ENCODE measurements around the gene PCDHB16.
"Not testable (repeated sequence)": the region's sequence is repeated elsewhere in the genome, so short reads cannot be mapped to it uniquely, and the experiment has no call there.

Gene PCDHB16

GRCh38 chr5:141184117-141184855 is 2.1 kb downstream of the PCDHB16 start:
- DNase-seq, result not testable (repeated sequence)

- peak; percentile 77 for DNase-seq
Measured at GRCh38 chr5:141186897-141187512, 4.8 kb downstream of the PCDHB16 start, which contains the start of gene PCDHB9. Gene PCDHB9 (plus strand): TSS chr5:141187161. CDS start chr5:141187319, 158 bp downstream.

GRCh38 chr5:141188682-141189081 is 6.5 kb downstream of the PCDHB16 start:
- DNase-seq, result not testable (repeated sequence)

GRCh38 chr5:141189131-141189530 is 6.9 kb downstream of the PCDHB16 start:
- DNase-seq, result not testable (repeated sequence)

- DNase-seq, result peak; percentile 72
Measured at GRCh38 chr5:141192110-141192725, 10.0 kb downstream of the PCDHB16 start, which contains the start of gene PCDHB10. Gene PCDHB10 (plus strand): TSS chr5:141192353. CDS start chr5:141192553, 200 bp downstream.

GRCh38 chr5:141194332-141194731 is 12.1 kb downstream of the PCDHB16 start:
- not testable (repeated sequence) for DNase-seq

- no peak for DNase-seq
Measured at GRCh38 chr5:141196363-141196762, 14.2 kb downstream of the PCDHB16 start.

- DNase-seq, result no peak
Measured at GRCh38 chr5:141199359-141200235, 17.4 kb downstream of the PCDHB16 start, which contains the start of gene PCDHB11. Gene PCDHB11 (plus strand): TSS chr5:141199627. CDS start chr5:141199775, 148 bp downstream.

GRCh38 chr5:141201126-141201525 is 18.9 kb downstream of the PCDHB16 start:
- DNase-seq, result not testable (repeated sequence)

- DNase-seq, result not testable (repeated sequence)
Measured at GRCh38 chr5:141201646-141202045, 19.5 kb downstream of the PCDHB16 start.

- DNase-seq, result no peak
Measured at GRCh38 chr5:141208478-141208877, 26.3 kb downstream of the PCDHB16 start, which contains the start of gene PCDHB12. Gene PCDHB12 (plus strand): TSS chr5:141208719. CDS start chr5:141208908, 189 bp downstream.

GRCh38 chr5:141210281-141210680 is 28.1 kb downstream of the PCDHB16 start:
- DNase-seq, result not testable (repeated sequence)

GRCh38 chr5:141210849-141211248 is 28.7 kb downstream of the PCDHB16 start:
- DNase-seq, result not testable (repeated sequence)

- peak; percentile 69 for DNase-seq
Measured at GRCh38 chr5:141213656-141214339, 31.6 kb downstream of the PCDHB16 start, which contains the start of gene PCDHB13. Gene PCDHB13 (plus strand): TSS chr5:141213919. CDS start chr5:141214124, 205 bp downstream.

- DNase-seq, result not testable (repeated sequence)
Measured at GRCh38 chr5:141214583-141214982, 32.4 kb downstream of the PCDHB16 start.

- DNase-seq, result not testable (repeated sequence)
Measured at GRCh38 chr5:141215504-141215903, 33.3 kb downstream of the PCDHB16 start.

- not testable (repeated sequence) for DNase-seq
Measured at GRCh38 chr5:141216035-141216434, 33.8 kb downstream of the PCDHB16 start.

- no peak for DNase-seq
Measured at GRCh38 chr5:141223112-141223783, 41.1 kb downstream of the PCDHB16 start, which contains the start of gene PCDHB14. Gene PCDHB14 (plus strand): TSS chr5:141223343. CDS start chr5:141223506, 163 bp downstream.

- not testable (repeated sequence) for DNase-seq
Measured at GRCh38 chr5:141224844-141225243, 42.7 kb downstream of the PCDHB16 start.

GRCh38 chr5:141225421-141225820 is 43.2 kb downstream of the PCDHB16 start:
- DNase-seq, result not testable (repeated sequence)

Measured in activated effector memory CD4-positive, alpha-beta T cell treated with anti-CD3 and anti-CD28 coated beads, Interleukin-2, amount 50 U/mL, for 16 hours (primary cell).